Embryonic facial prominence (tissue), 1 donor: Measurements from ENCODE around the gene FAM174C.

ENCODE experiments used
- DNase-seq: peaks from one replicate; pipeline ENCODE4 v3.0.0-alpha.2; 2016; ENCODE audit errors: extremely low spot score

FAM174C gene

GRCh38 chr19:1275260-1275975 lies at the start of gene FAM174C:
TSS of gene FAM174C (plus strand) at chr19:1275530. CDS start at chr19:1275550, 20 bp downstream.
- peak; percentile 91 for DNase-seq

- DNase-seq = no peak
Measured at GRCh38 chr19:1226227-1226518, 49.2 kb upstream of the FAM174C start.

- no peak for DNase-seq
Measured at GRCh38 chr19:1226522-1227303, 48.6 kb upstream of the FAM174C start.

GRCh38 chr19:1227304-1228054 lies 47.9 kb upstream of the FAM174C start:
- no peak for DNase-seq

GRCh38 chr19:1228161-1228957 lies 47.0 kb upstream of the FAM174C start:
- no peak for DNase-seq

- DNase-seq = no peak
Measured at GRCh38 chr19:1229056-1229923, 46.0 kb upstream of the FAM174C start.

- DNase-seq = no peak
Measured at GRCh38 chr19:1229924-1230782, 45.2 kb upstream of the FAM174C start.

GRCh38 chr19:1230783-1231489 lies 44.4 kb upstream of the FAM174C start:
- no peak for DNase-seq

GRCh38 chr19:1231729-1232637 lies 43.3 kb upstream of the FAM174C start:
- no peak for DNase-seq

- DNase-seq = no peak
Measured at GRCh38 chr19:1232652-1233072, 42.7 kb upstream of the FAM174C start.

GRCh38 chr19:1233115-1233667 lies 42.1 kb upstream of the FAM174C start:
- no peak for DNase-seq

GRCh38 chr19:1234051-1234954 lies 41.0 kb upstream of the FAM174C start:
- DNase-seq = no peak

- no peak for DNase-seq
Measured at GRCh38 chr19:1234955-1235380, 40.4 kb upstream of the FAM174C start.

- no peak for DNase-seq
Measured at GRCh38 chr19:1235625-1236538, 39.4 kb upstream of the FAM174C start.

- DNase-seq = no peak
Measured at GRCh38 chr19:1236576-1236975, 38.8 kb upstream of the FAM174C start.
